Measurements from ENCODE around the gene JAM3.
A peak's percentile ranks its signal among the peaks of the same experiment; 100 is the strongest.

Gene JAM3

DNA sequence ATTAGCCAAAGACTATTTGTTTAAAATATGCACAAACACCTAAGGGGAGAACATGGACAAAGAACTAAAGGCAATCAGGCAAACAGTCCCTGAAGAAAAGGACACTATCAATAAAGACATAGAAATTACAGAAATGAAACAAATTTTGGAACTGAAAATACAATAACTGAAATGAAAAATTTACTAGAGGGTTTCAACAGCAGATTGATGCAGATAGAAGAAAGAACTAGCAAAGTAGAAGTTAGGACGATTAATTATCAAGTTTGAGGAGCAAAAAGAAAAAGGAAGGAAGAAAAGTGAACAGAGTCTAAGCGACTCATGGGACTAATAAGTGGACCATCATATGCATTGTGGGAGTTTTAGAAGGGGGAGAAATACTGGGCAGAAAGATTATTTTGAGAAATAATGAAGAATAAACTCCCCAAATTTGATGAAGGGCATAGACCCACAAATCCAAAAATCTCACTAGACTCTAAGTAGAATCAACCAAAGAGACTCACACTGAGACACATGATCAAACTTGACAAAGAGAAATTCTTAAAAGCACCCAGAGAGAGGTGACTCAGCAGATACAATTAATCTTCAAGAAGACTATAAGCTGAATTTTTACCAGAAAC, 62.9 kb downstream of the JAM3 start:
- Histone ChIP-seq H3K36me3 (no peaks in the 10 kb centered on the region; the same call in 1 of the 2 replicates), H3K9me3 (no peaks in the 10 kb centered on the region; the same call in 1 of the 2 replicates), H3K4me3 (ENCODE audit: low read depth, low read length) (no peak overlapping the region), H3K4me1 (no peaks in the 10 kb centered on the region; the same call in 1 of the 2 replicates), H3K27me3 (no peaks in the 10 kb centered on the region)
- TF ChIP-seq CTCF (IDR thresholded peaks at IDR 0.05; ENCODE audit: low read depth, low read length): no peak
- no peak for DNase-seq

DNA sequence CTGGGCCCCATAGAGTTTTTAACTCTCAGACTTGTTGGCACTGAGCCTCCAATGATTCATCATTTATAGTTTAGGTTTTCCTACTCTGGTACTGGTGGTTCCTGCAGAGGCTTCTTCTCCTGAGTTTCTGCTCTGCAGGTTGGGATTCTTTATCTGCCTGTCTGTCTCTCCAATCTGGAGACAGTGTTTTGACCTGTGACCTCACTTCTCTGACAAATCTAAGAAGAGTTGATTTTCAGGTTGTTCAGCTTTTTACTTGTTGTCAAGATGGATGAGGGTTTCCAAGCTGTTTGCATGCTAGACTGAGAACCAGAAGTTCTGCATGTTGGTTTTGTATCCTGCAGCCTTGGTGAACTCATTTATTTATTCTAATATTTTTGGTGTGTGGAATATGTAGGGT, 63.9 kb downstream of the JAM3 start:
- H3K4me1 ChIP-seq: no peaks in the 10 kb centered on the region
- no peaks in the 10 kb centered on the region; the same call in 1 of the 2 replicates for H3K9me3 ChIP-seq
- no peak for TF ChIP-seq CTCF (IDR thresholded peaks at IDR 0.05; ENCODE audit: low read depth, low read length)
- DNase-seq: no peak
- H3K4me3 ChIP-seq (ENCODE audit: low read depth, low read length): no peak overlapping the region
- no peaks in the 10 kb centered on the region for H3K27me3 ChIP-seq
- no peaks in the 10 kb centered on the region; the same call in 1 of the 2 replicates for H3K36me3 ChIP-seq

GRCh38 chr11:134134167-134134566, 65.3 kb downstream of the JAM3 start:
- Histone ChIP-seq H3K27me3 (no peaks in the 10 kb centered on the region), H3K9me3 (no peaks in the 10 kb centered on the region; the same call in 1 of the 2 replicates), H3K4me1 (no peaks in the 10 kb centered on the region), H3K36me3 (no peaks in the 10 kb centered on the region; the same call in 1 of the 2 replicates), H3K4me3 (ENCODE audit: low read depth, low read length) (no peak overlapping the region)
- no peak for TF ChIP-seq CTCF (IDR thresholded peaks at IDR 0.05; ENCODE audit: low read depth, low read length)
- DNase-seq: no peak

DNA sequence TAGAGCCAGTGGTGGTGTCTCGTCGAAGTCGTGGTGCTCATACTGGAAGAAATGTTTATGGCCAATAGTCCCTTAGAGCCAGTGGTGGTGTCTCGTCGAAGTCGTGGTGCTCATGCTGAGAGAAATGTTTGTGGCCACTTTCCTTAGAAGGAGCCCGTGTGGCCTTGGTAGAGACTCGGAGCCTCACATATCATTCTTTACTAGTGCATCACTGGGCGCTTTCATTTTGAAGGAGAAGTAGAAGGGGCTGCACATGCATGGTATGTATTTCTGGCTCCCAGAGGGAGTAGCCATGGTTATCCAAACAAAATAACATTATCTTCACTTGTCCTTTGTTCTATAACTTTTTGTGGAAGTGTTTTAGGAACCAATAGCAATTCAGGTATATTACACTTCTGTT, 69.5 kb downstream of the JAM3 start:
- H3K4me1 ChIP-seq: no peaks in the 10 kb centered on the region
- peaks cover 19% of the 10 kb centered on the region for H3K36me3 ChIP-seq
- no peak overlapping the region for H3K4me3 ChIP-seq (ENCODE audit: low read depth, low read length)
- no peak for TF ChIP-seq CTCF (IDR thresholded peaks at IDR 0.05; ENCODE audit: low read depth, low read length)
- H3K9me3 ChIP-seq: no peaks in the 10 kb centered on the region
- no peaks in the 10 kb centered on the region for H3K27me3 ChIP-seq
- no peak for DNase-seq

DNA sequence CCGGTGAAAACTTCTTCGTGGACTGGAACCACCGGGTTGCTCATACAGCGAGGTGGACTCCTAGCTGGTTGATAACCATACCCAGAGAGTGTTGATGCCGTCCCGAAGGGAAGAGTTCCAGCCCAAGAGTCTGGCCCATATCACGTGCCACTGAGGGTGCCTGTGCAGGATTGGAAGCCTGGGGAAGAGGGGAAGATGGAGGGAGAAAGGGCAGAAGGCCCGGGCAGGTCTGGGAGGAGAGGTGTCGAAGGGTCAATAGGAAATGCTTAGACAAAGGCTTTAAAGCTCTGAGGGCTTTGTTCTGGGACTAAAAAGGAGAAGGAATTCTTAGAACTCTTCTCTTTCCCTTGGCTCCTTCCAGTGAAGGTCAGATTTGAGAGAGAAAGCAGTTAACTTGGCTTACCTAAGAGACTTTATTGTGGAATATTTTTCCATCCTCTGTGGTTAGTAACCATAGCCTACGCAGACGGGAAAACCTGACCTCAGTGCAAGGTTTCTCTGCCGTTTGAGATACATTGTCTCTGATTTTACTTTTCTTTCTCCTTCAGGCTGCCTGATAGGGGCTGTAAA, 70.5 kb downstream of the JAM3 start:
- peaks cover 29% of the 10 kb centered on the region for H3K36me3 ChIP-seq
- H3K27me3 ChIP-seq: no peaks in the 10 kb centered on the region
- no peak for DNase-seq
- no peak for TF ChIP-seq CTCF (IDR thresholded peaks at IDR 0.05; ENCODE audit: low read depth, low read length)
- no peaks in the 10 kb centered on the region for H3K9me3 ChIP-seq
- H3K4me3 ChIP-seq (ENCODE audit: low read depth, low read length): no peak overlapping the region
- no peaks in the 10 kb centered on the region for H3K4me1 ChIP-seq

DNA sequence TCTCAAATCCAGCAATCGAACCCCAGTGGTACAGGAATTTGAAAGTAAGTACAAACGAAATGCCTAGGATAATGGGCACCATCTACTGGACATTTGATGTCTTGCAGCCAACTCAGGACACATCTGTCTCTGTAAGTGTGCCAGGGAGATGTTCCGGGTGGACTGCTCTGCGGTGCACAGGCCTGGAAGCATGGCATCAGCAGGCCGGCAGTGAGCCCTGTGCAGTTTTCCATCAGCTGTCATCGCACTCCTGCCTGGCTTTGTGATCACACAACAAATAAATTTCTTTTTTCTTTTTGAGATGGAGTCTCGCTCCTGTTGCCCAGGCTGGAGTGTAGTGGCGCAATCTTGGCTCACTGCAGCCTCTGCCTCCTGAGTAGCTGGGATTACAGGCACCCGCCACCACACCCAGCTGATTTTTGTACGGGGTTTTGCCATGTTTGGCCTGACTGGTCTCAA, 71.0 kb downstream of the JAM3 start:
- Histone ChIP-seq H3K27me3 (no peaks in the 10 kb centered on the region), H3K4me1 (no peaks in the 10 kb centered on the region), H3K4me3 (ENCODE audit: low read depth, low read length) (no peak overlapping the region), H3K36me3 (peaks cover 34% of the 10 kb centered on the region), H3K9me3 (no peaks in the 10 kb centered on the region)
- peak; percentile 96 for TF ChIP-seq CTCF (IDR thresholded peaks at IDR 0.05; ENCODE audit: low read depth, low read length)
- peak; percentile 77 for DNase-seq
